PFSK-1 (cell line): ENCODE results near the gene INSL3.

Experiments
- FOXP2 ChIP-seq: optimal IDR thresholded peaks from 2 replicates; pipeline ENCODE3; 2011; ENCODE audit warnings: borderline replicate concordance, control low read depth, inconsistent platforms; ENCODE audit not compliant: insufficient read depth; ENCODE audit errors: extremely low read length, extremely low read depth
- POLR2AphosphoS5 ChIP-seq: IDR thresholded peaks from 2 replicates; pipeline ENCODE4 v1.6.1; 2012; ENCODE audit warnings: low read depth, mild to moderate bottlenecking, control low read depth, low read length, moderate library complexity
- SIN3A ChIP-seq: IDR thresholded peaks from 2 replicates; pipeline ENCODE4 v1.6.1; 2012; ENCODE audit warnings: mild to moderate bottlenecking, low read length, moderate library complexity, borderline replicate concordance; ENCODE audit not compliant: insufficient read depth
- TAF1 ChIP-seq: IDR thresholded peaks from 2 replicates; pipeline ENCODE4 v1.6.1; 2012; ENCODE audit warnings: low read length, control low read depth, borderline replicate concordance; ENCODE audit not compliant: insufficient read depth
- TF ChIP-seq, protein P1 (sequence below), 2 experiments: IDR thresholded peaks; 2 replicates each; pipeline versions ENCODE4 v1.6.1 to v1.8.0; 2011 to 2012; ENCODE audit warnings: low read depth in 2 of 2, low read length in 2 of 2, control low read depth in 1 of 2, inconsistent platforms in 1 of 2, mild to moderate bottlenecking in 1 of 2, moderate library complexity in 1 of 2; ENCODE audit not compliant: insufficient read depth in 1 of 2

The INSL3 gene

DNA sequence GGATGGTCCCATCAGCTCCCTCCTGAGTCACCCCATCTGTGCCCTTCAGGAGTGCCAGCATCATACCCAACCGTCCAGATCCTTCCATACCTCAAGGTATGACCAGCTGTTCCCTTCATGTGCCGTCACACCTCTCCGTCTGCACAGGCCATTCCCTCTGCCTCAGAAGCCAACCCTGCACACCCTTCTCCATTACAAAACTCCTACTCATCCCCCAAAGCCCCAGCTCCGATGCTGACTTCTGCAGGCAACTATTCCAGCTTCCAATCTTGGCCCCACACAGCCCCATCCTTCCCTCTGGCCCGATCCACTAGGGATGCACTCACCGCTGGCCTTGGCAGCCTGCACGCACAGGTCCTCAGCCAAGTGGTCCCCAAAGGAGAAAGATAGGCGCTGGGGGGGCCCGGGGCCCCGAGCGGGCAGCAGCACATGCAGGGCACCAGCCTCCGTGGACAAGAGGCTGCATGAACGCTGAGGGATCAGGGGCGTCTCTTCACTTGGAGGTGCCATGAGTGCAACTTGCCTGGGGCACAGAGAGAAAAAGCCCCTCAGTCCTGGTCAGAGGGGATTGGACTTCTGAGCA, 22.7 kb upstream of the INSL3 start:
- TF ChIP-seq FOXP2 = no peak
- TF ChIP-seq POLR2AphosphoS5 = 0 out of 2 replicates have a peak, but pooled peaks have one; percentile 27

DNA sequence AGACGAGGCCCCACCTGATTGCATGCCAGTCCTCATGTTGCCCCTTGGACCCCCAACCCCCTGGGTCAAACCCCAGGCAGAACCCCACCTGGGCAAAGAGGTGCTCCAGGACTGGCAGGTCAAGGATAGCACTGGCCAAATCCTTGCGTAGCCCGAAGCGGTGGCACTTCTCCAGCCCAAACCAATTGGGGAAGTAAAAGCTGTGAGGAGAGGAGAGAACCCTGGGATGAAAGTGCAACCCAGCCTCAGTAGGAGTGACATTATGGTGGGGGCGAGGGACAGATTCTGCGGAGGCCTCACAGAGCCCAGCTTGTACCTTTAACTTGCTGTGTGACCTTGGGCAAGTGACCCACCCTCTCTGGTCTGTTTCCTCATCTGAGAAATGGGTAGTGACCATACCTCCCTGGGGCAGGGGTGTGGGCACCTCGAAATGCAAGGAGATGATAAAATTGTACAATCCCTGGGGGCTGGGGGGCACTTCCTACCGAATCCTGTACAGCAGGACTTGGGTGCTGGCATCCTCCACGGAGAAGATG, 22.0 kb upstream of the INSL3 start:
- TF ChIP-seq SIN3A = no peak
- TF ChIP-seq POLR2AphosphoS5 = no peak
- TF ChIP-seq, protein P1, sequence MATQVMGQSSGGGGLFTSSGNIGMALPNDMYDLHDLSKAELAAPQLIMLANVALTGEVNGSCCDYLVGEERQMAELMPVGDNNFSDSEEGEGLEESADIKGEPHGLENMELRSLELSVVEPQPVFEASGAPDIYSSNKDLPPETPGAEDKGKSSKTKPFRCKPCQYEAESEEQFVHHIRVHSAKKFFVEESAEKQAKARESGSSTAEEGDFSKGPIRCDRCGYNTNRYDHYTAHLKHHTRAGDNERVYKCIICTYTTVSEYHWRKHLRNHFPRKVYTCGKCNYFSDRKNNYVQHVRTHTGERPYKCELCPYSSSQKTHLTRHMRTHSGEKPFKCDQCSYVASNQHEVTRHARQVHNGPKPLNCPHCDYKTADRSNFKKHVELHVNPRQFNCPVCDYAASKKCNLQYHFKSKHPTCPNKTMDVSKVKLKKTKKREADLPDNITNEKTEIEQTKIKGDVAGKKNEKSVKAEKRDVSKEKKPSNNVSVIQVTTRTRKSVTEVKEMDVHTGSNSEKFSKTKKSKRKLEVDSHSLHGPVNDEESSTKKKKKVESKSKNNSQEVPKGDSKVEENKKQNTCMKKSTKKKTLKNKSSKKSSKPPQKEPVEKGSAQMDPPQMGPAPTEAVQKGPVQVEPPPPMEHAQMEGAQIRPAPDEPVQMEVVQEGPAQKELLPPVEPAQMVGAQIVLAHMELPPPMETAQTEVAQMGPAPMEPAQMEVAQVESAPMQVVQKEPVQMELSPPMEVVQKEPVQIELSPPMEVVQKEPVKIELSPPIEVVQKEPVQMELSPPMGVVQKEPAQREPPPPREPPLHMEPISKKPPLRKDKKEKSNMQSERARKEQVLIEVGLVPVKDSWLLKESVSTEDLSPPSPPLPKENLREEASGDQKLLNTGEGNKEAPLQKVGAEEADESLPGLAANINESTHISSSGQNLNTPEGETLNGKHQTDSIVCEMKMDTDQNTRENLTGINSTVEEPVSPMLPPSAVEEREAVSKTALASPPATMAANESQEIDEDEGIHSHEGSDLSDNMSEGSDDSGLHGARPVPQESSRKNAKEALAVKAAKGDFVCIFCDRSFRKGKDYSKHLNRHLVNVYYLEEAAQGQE (IDR thresholded peaks at IDR 0.05; ENCODE audit: insufficient read depth in 1 of 2, low read depth in 2 of 2, low read length in 2 of 2) = no peak
- TF ChIP-seq FOXP2 = no peak
- TF ChIP-seq TAF1 = no peak

DNA sequence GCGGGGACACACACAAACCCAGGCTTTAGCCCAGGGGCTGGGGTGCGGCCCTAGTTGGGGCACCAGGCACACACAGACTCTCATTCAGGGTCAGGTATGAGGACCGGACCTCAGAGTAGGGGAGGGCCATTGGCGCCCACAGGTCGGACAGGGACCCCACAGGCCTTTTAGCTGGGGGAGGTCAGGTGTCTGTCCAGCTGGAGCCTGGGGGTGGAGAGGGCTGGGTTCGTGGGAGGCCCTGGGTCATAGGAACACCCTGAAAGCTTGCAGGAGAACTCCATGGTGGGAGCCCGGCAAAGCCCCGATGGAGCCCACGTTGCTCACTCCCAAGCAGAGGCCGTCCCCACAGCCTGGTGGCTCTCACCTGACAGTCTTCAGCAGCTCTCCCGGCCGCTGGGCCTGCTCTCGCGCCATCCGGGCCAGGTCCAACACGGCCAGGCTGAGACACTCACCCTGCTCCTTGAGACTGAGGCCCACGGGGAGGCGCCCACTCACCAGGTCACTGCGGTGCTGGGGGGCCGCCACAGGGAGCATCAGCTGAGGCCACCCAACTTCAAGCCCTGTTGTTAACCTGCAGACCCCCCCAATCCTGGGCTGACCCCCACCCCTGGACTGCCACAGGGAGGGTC, 21.5 kb upstream of the INSL3 start:
- no peak; the same call in 1 of the 2 replicates for TF ChIP-seq POLR2AphosphoS5
- TF ChIP-seq SIN3A = no peak
- TF ChIP-seq, protein P1 (IDR thresholded peaks at IDR 0.05; ENCODE audit: insufficient read depth in 1 of 2, low read depth in 2 of 2, low read length in 2 of 2) = no peak
- TF ChIP-seq TAF1 = no peak
- no peak for TF ChIP-seq FOXP2

DNA sequence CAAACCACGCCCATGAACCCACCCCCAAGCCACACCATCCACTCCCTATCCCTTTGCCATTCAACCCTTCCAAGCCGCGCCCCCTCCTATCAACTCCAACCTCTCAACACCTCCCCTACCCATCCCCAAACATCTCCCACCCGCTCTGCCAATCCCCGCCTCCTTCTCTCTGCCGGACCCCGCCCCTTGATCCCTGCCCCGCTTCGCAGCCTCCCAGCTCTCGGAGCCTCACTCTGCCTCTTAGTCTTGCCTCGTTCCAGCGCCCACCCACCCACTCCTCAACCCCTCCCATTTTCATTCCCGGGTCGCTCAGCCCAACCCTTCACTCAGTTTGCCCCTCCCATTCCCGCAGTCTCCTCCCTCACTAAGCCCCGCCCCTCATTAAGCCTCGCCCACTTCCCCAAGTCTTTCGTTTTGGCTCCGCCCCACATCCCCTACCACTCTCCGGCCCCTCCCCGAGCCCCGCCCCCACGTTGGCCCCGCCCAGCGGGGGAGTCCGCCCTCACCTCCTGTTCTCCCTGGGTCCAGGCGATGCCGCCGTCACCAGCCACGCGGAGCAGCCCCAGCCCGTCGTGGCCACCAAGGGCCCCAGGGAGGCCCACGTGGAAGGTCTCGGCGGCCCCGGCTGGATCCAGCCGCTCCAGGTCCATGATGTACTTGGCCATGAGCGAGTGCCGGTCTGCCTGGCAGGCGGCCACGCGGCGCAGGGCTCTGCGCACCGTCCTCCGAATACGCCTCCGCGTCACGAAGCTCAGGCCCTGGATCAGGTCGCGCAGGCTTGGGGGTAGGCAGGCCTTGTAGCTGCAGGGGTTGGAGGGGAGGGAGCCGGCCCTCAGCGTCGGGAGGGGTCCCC, 20.7 kb upstream of the INSL3 start:
- 0 out of 2 replicates have a peak, but pooled peaks have one; percentile 48 for TF ChIP-seq TAF1
- TF ChIP-seq POLR2AphosphoS5 = peak; percentile 83
- TF ChIP-seq FOXP2 = peak; percentile 18
- TF ChIP-seq, protein P1 (IDR thresholded peaks at IDR 0.05; ENCODE audit: insufficient read depth in 1 of 2, low read depth in 2 of 2, low read length in 2 of 2) = no peak
- 0 out of 2 replicates have a peak, but pooled peaks have one; percentile 51 for TF ChIP-seq SIN3A

DNA sequence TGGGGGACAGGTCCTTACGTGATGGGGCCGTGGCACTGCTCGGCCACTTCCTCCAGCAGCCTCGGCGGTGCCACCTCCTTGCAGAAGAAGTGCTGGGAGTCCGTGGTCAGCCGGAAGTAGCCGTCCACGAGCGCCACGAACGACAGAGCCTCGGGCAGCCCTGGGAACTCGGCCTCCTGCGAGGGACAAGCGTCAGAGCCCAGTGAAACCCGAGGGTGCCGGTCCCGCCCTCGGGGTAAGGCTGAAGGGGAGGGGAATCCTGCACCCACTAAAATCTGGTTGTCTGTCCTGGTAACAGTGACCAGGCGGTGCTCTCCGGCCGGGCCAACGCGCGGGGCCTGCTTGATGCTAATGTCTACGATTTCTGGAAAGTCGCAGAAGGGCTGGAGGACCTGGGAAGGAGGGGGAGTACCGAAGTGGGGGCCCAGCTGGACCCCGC, 20.1 kb upstream of the INSL3 start:
- TF ChIP-seq SIN3A (no peak), POLR2AphosphoS5 (no peak), TAF1 (no peak), FOXP2 (no peak)
- TF ChIP-seq, protein P1 (IDR thresholded peaks at IDR 0.05; ENCODE audit: insufficient read depth in 1 of 2, low read depth in 2 of 2, low read length in 2 of 2) = no peak
